LNCaP clone FGC (cell line): Measurements from ENCODE around the gene IL13RA1.
A peak's percentile ranks its signal among the peaks of the same experiment; 100 is the strongest.

Source experiments
- DNase-seq: peaks from one replicate; pipeline ENCODE4 v3.0.0-alpha.2; 2011; ENCODE audit warnings: low read depth
- H3K4me3 ChIP-seq: 2 replicates; pipeline ENCODE4 v1.5.1; 2011; ENCODE audit warnings: mild to moderate bottlenecking, low read depth, low read length, control low read depth
- CTCF ChIP-seq: IDR thresholded peaks from 2 replicates; pipeline ENCODE4 v1.5.1; 2012; ENCODE audit warnings: mild to moderate bottlenecking; ENCODE audit not compliant: control insufficient read depth, insufficient read depth; ENCODE audit errors: extremely low read depth

The IL13RA1 gene

GRCh38 chrX:118718737-118719136 lies 8.7 kb upstream of the IL13RA1 start:
- TF ChIP-seq CTCF = no peak
- no peak for DNase-seq
- H3K4me3 ChIP-seq = no peak overlapping the region

GRCh38 chrX:118720058-118720707 lies 7.2 kb upstream of the IL13RA1 start:
- TF ChIP-seq CTCF = no peak
- H3K4me3 ChIP-seq = no peak overlapping the region
- DNase-seq = no peak

DNA sequence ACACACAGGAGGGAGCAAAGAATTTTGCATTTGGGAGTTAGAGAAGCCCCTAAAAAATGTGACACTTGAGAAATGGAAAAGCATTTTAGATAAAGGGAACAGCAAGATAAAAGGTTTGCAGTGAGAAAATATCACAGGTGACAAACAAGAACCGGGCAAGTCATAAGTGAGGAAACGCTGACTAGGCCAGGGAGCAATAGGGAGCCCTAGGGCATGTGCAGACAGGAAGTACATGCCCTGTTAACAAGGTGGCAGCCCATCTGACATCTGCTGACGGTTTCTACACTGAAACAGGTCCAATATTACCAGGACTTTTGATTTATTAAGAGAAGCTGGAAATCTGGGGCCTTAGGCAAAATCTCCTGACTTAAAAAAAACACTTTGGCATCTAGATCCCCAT lies 4.0 kb upstream of the IL13RA1 start:
- no peak for DNase-seq
- no peak overlapping the region for H3K4me3 ChIP-seq
- TF ChIP-seq CTCF = no peak

DNA sequence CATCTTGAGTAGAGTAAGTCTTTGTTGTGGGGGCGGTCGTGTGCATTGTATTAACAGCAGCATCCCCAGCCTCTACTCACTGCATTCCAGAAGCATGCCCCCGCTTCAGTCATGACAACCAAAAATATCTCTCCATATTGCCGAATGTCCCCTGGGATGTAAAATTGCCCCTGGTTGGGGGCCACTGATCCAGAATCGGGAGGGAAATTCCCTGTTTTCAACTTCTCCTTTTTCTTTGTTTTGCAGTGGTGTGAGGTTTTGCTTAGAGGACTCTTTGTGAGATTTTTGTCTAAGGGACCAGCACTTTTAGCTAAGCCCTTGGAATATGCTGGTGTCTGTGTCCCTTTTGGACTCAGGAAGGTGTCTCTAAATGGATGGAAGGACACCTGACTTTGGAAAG lies 3.0 kb upstream of the IL13RA1 start:
- TF ChIP-seq CTCF = no peak
- H3K4me3 ChIP-seq = no peak overlapping the region
- DNase-seq = no peak

GRCh38 chrX:118724775-118725174 lies 2.6 kb upstream of the IL13RA1 start:
- TF ChIP-seq CTCF = no peak
- DNase-seq = no peak
- no peak overlapping the region for H3K4me3 ChIP-seq

GRCh38 chrX:118726396-118726795 lies 1.0 kb upstream of the IL13RA1 start:
- no peak for TF ChIP-seq CTCF
- DNase-seq = no peak
- H3K4me3 ChIP-seq = peak overlapping the region; percentile 43

DNA sequence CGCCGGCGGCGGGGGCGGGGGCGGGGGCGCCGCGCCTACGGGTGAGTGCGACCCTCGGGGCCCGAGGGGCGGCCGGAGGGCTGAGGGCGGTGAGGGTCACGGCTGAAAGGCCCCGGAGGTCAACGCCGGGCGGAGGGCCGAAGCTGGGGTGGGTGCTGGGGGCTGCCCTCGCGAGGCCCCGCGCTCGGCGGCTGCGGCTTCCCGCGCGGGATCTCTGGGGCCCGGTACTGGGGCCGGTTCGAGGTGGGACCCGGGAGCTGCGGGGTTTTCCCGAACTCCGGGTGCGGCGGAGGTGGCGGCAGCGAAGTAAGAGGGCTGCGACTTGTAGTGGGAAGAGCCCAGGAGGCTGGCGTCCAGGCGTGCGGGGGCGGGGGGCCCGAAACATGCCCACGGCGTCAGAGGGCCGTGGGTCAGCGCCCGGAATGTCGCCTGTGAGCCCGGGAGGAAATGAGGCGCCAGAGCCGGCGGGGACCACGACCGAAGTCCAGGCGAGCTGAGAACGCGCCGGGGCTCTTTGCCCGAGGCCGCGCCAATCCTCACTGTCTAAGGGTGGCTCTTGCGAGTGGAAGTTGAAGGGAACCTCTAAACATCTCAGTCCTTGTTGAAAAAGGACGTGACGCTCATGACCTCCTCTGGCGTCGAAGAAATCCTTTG lies 407 bp downstream of the IL13RA1 start:
- H3K4me3 ChIP-seq = peak overlapping the region; percentile 62
- TF ChIP-seq CTCF = no peak
- DNase-seq = no peak
